Dendritic cell treated with granulocyte-macrophage colony-stimulating factor and Interleukin-4, amounts not matched to agents 40 ng/mL and 50 ng/mL, for 4 days (primary cell): ENCODE measurements around the gene ZNF212.

ENCODE experiments used
- H3K27ac Mint-ChIP-seq: one replicate; pipeline ENCODE4 v1.8.0; 2022; ENCODE audit warnings: mild to moderate bottlenecking, mixed read lengths
- H3K27me3 Mint-ChIP-seq: one replicate; pipeline ENCODE4 v1.8.0; 2022; ENCODE audit warnings: mild to moderate bottlenecking, mixed read lengths
- H3K36me3 Mint-ChIP-seq: one replicate; pipeline ENCODE4 v1.8.0; 2022; ENCODE audit warnings: low read depth, mixed read lengths
- H3K4me1 Mint-ChIP-seq: one replicate; pipeline ENCODE4 v1.8.0; 2022; ENCODE audit warnings: low read depth, mixed read lengths
- H3K4me3 Mint-ChIP-seq: one replicate; pipeline ENCODE4 v1.8.0; 2022; ENCODE audit warnings: mild to moderate bottlenecking, moderate library complexity, mixed read lengths
- H3K9me3 Mint-ChIP-seq: one replicate; pipeline ENCODE4 v1.8.0; 2022; ENCODE audit warnings: mixed read lengths
- intact Hi-C: fragments of 100-400 bp; cut with micrococcal nuclease; formaldehyde crosslinking; loops from one replicate; pipeline ENCODE4 v1.15.0; 2022

ZNF212 gene

DNA sequence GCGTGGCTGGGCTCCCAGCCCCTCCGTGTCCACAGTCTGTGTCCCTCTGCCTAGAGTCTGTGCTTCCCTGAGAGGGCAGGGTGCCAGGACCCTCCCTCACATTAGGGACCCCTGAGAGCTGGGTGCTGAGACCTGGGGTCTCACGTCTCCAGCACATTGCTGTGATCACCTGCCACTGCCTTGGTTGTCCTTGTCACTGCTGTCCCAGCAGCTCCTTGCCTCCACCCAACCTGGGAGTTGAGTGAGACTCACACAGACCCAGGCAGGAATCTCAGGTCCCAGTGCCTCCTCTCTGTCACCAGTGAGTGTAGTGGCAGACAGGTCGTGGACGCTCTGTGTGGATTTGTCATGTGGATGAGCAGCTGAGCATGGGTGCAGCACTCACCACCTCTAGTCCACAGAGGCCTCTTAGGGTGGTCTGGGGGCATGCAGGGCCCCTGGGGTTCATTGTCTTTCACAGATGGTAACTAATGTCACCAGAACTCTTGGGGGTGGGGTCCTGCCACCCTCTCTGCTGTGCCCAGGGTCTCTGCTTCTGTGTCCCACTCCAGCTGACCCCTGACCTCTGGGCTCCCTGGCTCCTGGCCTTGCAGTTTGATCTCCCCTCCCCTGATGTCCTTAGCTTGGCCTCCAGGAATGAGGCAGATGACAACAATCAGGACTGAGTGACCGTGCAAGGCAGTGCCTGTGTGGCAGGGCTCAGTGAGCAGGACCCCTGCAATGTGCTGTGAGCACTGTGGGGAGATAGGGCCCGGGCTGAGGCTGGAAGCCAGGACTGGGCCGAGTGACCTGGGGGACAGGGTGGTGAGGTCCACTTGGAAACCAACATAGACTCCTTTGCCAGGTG, 41.4 kb downstream of the ZNF212 start:
- Mint-ChIP-seq H3K4me1 (peaks cover 20% of the 10 kb centered on the region), H3K4me3 (no peak overlapping the region), H3K36me3 (peaks cover 74% of the 10 kb centered on the region), H3K27ac (no peak overlapping the region), H3K27me3 (peaks cover 19% of the 10 kb centered on the region), H3K9me3 (no peaks in the 10 kb centered on the region)
- intact Hi-C loops: no loop called here

GRCh38 chr7:149281508-149282330, 42.3 kb downstream of the ZNF212 start:
- Mint-ChIP-seq H3K9me3 (no peaks in the 10 kb centered on the region), H3K4me1 (peaks cover 21% of the 10 kb centered on the region), H3K27ac (no peak overlapping the region), H3K36me3 (peaks cover 68% of the 10 kb centered on the region), H3K4me3 (no peak overlapping the region), H3K27me3 (peaks cover 23% of the 10 kb centered on the region)
- intact Hi-C loops: no loop called here

DNA sequence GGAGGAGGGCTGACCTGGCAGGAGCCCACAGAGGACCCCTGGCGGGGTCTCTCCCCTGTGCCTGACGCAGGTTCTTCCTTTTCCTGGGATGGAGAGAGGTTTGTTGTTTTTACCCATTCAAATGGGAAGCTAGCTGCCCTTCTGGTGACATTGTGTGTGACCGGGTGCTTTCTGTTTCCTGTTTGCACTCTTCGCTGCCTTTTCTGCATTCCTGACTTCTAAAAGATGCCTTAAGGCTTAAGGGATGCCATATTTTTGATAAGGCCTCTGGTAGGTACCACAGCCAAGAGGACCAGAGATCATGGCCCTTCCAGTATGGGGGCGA, 42.8 kb downstream of the ZNF212 start:
- Mint-ChIP-seq H3K9me3 (no peaks in the 10 kb centered on the region), H3K36me3 (peaks cover 64% of the 10 kb centered on the region), H3K27ac (no peak overlapping the region), H3K4me1 (peaks cover 21% of the 10 kb centered on the region), H3K27me3 (peaks cover 24% of the 10 kb centered on the region), H3K4me3 (no peak overlapping the region)
- intact Hi-C loops: no loop called here

DNA sequence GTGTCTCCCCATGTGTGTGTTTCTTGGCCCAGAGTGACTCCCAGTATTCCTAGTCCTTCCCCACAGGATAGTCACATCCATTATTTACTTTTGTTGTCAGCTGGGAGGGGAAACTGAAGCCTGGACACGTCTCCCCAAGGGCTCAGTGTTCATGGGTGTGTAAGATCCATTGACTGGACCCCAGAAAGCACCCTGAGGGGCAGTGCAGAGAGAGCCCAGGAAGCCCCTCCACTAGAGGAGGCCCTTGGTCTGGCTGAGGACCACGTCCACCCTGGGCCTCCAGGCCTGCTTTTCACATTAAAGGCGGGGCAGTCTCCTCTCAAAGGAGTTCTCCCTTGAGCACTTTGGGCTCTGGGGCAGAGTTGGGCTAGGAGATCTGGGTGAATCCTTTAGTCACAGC, 43.9 kb downstream of the ZNF212 start:
- H3K4me3 Mint-ChIP-seq: no peak overlapping the region
- peaks cover 21% of the 10 kb centered on the region for H3K4me1 Mint-ChIP-seq
- no peak overlapping the region for H3K27ac Mint-ChIP-seq
- peaks cover 24% of the 10 kb centered on the region for H3K27me3 Mint-ChIP-seq
- peaks cover 64% of the 10 kb centered on the region for H3K36me3 Mint-ChIP-seq
- intact Hi-C loops: no loop called here
- no peaks in the 10 kb centered on the region for H3K9me3 Mint-ChIP-seq

DNA sequence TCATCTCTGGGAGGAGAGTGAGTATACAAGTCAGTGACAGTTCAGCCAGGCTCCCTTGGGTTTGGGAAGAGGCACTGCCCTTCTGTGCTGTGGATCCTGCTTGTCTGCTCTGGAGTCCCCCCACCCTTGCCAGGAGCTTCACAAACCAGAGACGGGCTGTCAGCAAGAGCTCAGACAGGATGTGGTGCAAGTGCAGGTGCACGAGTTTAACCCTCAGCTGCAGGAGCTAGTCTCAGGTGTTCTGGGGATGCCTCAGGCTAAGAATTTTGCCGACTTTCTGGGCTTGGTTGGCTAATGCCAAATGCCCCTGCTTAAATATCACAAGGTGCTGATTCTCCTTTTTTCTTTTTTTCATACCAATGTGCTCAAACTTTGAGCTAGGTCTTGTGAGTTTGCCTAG, 44.9 kb downstream of the ZNF212 start:
- H3K4me1 Mint-ChIP-seq: peaks cover 21% of the 10 kb centered on the region

DNA sequence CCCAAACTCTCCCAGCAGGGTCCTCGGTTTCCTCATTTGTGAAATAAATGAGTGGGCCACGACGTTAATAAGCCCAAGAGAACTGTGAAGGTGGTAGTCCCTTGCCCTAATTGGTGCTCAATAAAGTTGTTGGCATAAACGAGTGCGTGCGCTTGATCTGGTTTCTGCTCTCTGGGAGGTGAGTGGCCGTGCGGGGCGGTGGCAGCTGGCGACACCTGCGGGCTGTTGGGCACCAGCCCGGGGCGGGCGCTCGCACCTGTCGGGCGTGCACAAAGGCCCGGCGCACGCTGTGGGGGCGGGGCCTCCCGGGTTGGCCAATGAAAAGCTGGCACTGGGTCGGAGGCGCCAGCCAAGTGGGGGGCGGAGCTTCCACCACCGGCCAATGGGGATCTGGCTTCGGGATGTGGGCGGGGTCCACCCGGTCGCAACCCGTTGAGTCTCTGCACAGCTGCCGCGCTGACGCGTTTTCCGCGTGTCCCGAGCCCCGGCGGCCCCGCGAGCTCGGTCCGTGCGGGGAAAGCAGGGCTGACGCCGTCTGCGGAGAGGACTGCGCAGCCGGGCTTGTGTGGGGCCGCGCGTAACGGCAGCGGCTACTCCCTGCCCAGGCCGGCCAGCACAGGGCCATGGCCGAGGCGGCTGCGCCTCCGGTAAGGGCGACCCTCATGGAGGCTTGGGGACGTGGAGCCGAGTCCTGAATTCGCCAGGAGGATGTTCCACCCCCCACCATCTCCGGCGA, 45.6 kb downstream of the ZNF212 start:
- peaks cover 64% of the 10 kb centered on the region for H3K36me3 Mint-ChIP-seq
- peak overlapping the region; percentile 58 for H3K27ac Mint-ChIP-seq
- H3K4me3 Mint-ChIP-seq: peak overlapping the region; percentile 76
- intact Hi-C loops: no loop called here
- peaks cover 24% of the 10 kb centered on the region for H3K27me3 Mint-ChIP-seq
- H3K4me1 Mint-ChIP-seq: peaks cover 21% of the 10 kb centered on the region
- no peaks in the 10 kb centered on the region for H3K9me3 Mint-ChIP-seq

More for the DNA sequence above, 44.9 kb downstream of the ZNF212 start:
- intact Hi-C loops: no loop called here
- no peak overlapping the region for H3K27ac Mint-ChIP-seq
- H3K36me3 Mint-ChIP-seq: peaks cover 64% of the 10 kb centered on the region
- peaks cover 24% of the 10 kb centered on the region for H3K27me3 Mint-ChIP-seq
- no peak overlapping the region for H3K4me3 Mint-ChIP-seq
- no peaks in the 10 kb centered on the region for H3K9me3 Mint-ChIP-seq

- peak overlapping the region; percentile 58 for H3K27ac Mint-ChIP-seq
- intact Hi-C loops: no loop called here
- H3K9me3 Mint-ChIP-seq: no peaks in the 10 kb centered on the region
- peaks cover 24% of the 10 kb centered on the region for H3K27me3 Mint-ChIP-seq
- peaks cover 21% of the 10 kb centered on the region for H3K4me1 Mint-ChIP-seq
- peaks cover 61% of the 10 kb centered on the region for H3K36me3 Mint-ChIP-seq
- H3K4me3 Mint-ChIP-seq: peak overlapping the region; percentile 76
Measured at GRCh38 chr7:149285603-149286002, 46.2 kb downstream of the ZNF212 start.

- intact Hi-C loops: no loop called here
- Mint-ChIP-seq H3K27me3 (peaks cover 24% of the 10 kb centered on the region), H3K36me3 (peaks cover 52% of the 10 kb centered on the region), H3K4me3 (no peak overlapping the region), H3K4me1 (peaks cover 21% of the 10 kb centered on the region), H3K9me3 (no peaks in the 10 kb centered on the region), H3K27ac (no peak overlapping the region)
Measured at GRCh38 chr7:149286811-149287400, 47.5 kb downstream of the ZNF212 start.

DNA sequence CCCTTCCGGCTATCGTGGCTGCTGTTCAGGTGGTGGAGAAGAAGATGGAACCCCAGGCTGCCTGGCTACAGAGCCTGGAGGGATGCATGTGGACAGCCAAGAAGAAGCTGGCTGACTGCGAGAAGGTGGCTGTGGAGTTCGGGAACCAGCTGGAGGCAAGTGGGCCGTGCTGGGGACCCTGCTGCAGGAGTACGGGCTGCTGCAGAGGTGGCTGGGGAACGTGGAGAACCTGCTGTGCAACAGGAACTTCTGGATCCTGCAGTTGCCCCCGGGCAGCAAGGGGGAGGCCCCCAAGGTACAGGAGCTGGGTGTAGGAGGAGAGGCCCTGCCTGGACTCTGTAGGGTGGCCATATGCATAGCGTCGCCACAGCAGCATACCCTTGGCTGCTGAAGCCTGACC, 48.2 kb downstream of the ZNF212 start:
- H3K27ac Mint-ChIP-seq: no peak overlapping the region
- intact Hi-C loops: no loop called here
- peaks cover 24% of the 10 kb centered on the region for H3K27me3 Mint-ChIP-seq
- H3K36me3 Mint-ChIP-seq: peaks cover 45% of the 10 kb centered on the region
- no peaks in the 10 kb centered on the region for H3K9me3 Mint-ChIP-seq
- peaks cover 21% of the 10 kb centered on the region for H3K4me1 Mint-ChIP-seq
- no peak overlapping the region for H3K4me3 Mint-ChIP-seq

DNA sequence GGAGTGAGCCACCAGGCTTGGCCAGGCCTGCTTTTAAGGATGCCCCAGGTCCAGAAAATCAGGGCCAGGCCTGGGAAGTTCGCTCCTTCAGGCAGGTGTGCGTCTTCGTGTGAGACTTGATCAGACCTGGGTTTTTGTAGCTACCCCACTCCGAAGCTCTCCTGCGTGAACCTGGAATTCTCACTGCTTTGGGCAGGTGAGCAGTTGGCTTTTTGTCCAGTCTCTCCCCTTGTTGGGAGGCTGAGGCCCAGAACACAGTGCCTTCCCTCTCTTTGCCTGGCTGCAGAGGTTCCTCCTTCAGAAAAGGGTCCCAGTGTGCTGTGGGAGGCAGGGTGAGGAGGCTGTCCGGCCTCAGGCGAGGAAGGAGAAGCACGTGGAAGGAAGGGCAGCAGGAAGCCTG, 49.8 kb downstream of the ZNF212 start:
- peaks cover 52% of the 10 kb centered on the region for H3K36me3 Mint-ChIP-seq

DNA sequence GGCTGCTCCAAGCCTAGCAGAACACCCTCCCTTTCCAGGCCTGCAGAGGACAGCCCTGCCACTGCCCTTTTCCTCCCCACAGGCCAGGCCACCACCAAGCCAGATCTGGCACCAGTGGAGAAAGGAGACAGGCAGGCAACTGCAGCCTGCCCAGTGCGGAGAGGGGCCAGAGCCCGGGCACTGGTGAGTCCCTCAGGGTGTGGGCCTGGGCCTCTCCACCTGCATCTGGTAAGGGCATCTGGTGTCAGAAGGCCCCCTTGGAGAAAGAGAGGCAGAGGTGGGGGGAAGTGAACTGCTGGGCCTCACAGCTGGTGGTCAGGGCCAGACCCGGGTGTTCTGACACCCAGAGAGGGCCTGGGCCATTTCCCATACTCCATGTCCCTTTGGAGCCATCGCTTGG, 50.4 kb downstream of the ZNF212 start:
- Mint-ChIP-seq H3K27me3 (peaks cover 15% of the 10 kb centered on the region), H3K4me3 (no peak overlapping the region), H3K4me1 (peaks cover 12% of the 10 kb centered on the region), H3K36me3 (peaks cover 58% of the 10 kb centered on the region), H3K9me3 (no peaks in the 10 kb centered on the region), H3K27ac (no peak overlapping the region)
- intact Hi-C loops: no loop called here

More for the DNA sequence above, 49.8 kb downstream of the ZNF212 start:
- Mint-ChIP-seq H3K4me3 (no peak overlapping the region), H3K9me3 (no peaks in the 10 kb centered on the region), H3K27ac (no peak overlapping the region), H3K4me1 (peaks cover 18% of the 10 kb centered on the region), H3K27me3 (peaks cover 19% of the 10 kb centered on the region)
- intact Hi-C loops: no loop called here

GRCh38 chr7:149291036-149291780, 51.8 kb downstream of the ZNF212 start:
- H3K4me1 Mint-ChIP-seq: no peaks in the 10 kb centered on the region
- no peak overlapping the region for H3K4me3 Mint-ChIP-seq
- no peak overlapping the region for H3K27ac Mint-ChIP-seq
- H3K36me3 Mint-ChIP-seq: peaks cover 63% of the 10 kb centered on the region
- H3K27me3 Mint-ChIP-seq: peaks cover 2% of the 10 kb centered on the region
- intact Hi-C loops: no loop called here
- H3K9me3 Mint-ChIP-seq: no peaks in the 10 kb centered on the region

DNA sequence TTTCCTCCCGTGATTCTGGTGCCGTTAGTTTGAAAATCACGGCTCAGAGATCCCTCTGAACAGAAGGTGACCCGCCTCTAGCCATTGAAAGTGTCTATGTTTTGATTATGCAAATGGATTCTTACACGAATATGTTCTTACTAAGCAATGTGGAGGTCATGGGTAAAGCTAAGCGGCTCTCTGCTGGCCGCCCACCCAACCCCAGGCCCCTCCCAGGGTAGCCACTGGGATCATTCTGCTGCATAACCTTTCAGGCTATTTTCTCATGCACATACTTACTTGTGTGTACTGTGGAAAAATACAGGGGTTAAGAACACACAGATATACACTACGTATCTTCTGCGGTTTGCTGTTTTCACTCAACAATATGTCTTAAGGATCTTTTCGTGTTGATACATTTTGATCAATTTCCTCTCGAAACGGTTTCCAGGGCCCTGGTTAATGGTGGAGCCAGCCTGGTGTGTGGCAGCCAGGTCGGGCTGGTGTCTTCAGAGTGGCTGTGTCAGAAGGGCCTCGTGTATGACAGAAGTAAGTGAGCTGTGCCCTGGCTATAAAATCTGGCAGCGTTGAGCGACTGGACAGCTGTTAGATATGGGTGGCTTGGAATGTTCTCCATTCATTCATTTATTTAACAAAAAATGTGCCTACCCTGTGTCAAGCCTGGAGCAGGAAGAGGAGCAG, 52.5 kb downstream of the ZNF212 start:
- H3K27me3 Mint-ChIP-seq: no peaks in the 10 kb centered on the region
- no peaks in the 10 kb centered on the region for H3K4me1 Mint-ChIP-seq
- no peaks in the 10 kb centered on the region for H3K9me3 Mint-ChIP-seq
- peaks cover 63% of the 10 kb centered on the region for H3K36me3 Mint-ChIP-seq
- intact Hi-C loops: no loop called here
- H3K4me3 Mint-ChIP-seq: no peak overlapping the region
- no peak overlapping the region for H3K27ac Mint-ChIP-seq
